Tibial nerve (tissue), 3 donors: ENCODE results near the gene ZNF385B.

Experiments
- POLR2A ChIP-seq, 2 donors: fragments of 450-650 bp; IDR thresholded peaks; one replicate each; pipeline ENCODE4 v1.6.1; 2017; ENCODE audit warnings: antibody characterized with exemption in 2 of 2, mild to moderate bottlenecking in 2 of 2, moderate library complexity in 2 of 2
- TF ChIP-seq, protein P1 (sequence below), 5 experiments: fragments of 200-600 bp in 3 of 5; fragments of 450-650 bp in 2 of 5; sonication (generic) in 3 of 5; IDR thresholded peaks; one replicate each; pipeline ENCODE4 v1.5.1; 2016 to 2019; ENCODE audit warnings: antibody characterized with exemption in 5 of 5, mild to moderate bottlenecking in 3 of 5, moderate library complexity in 2 of 5

DNA sequence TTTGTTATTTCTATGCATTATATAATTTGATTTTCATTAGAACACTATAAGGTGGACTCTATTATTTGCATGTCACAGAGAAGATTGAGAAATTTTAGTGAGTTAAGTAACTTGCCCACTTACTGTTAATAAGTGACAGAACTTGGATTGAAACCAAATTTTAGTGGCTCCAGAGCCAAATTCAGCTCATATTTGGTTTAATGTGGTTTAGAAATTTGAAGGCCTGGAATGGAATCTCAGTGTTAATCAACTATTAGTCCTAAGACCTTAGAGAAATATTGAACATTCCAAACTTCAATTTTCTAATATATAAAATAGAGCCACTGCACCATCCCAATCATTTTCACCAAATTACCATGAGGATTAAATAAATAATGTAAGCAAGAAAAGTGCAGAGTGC is 281.6 kb downstream of the ZNF385B start:
- TF ChIP-seq, protein P1, sequence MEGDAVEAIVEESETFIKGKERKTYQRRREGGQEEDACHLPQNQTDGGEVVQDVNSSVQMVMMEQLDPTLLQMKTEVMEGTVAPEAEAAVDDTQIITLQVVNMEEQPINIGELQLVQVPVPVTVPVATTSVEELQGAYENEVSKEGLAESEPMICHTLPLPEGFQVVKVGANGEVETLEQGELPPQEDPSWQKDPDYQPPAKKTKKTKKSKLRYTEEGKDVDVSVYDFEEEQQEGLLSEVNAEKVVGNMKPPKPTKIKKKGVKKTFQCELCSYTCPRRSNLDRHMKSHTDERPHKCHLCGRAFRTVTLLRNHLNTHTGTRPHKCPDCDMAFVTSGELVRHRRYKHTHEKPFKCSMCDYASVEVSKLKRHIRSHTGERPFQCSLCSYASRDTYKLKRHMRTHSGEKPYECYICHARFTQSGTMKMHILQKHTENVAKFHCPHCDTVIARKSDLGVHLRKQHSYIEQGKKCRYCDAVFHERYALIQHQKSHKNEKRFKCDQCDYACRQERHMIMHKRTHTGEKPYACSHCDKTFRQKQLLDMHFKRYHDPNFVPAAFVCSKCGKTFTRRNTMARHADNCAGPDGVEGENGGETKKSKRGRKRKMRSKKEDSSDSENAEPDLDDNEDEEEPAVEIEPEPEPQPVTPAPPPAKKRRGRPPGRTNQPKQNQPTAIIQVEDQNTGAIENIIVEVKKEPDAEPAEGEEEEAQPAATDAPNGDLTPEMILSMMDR (IDR thresholded peaks at IDR 0.05) = no peak
- TF ChIP-seq POLR2A (IDR thresholded peaks at IDR 0.05) = no peak
